Nucleus accumbens (tissue), 56 donors: ENCODE measurements around the gene ZNF260.

Source experiments
- DNase-seq, 56 donors: peaks; one replicate each; lab custom pipeline; 2025; lab: John Stamatoyannopoulos, UW

The ZNF260 gene

GRCh38 chr19:36528194-36528920 lies at the start of gene ZNF260:
TSS of gene ZNF260 (minus strand) at chr19:36528271. CDS start at chr19:36515238, 13,033 bp downstream.
- peak; percentile 80 to 99 (median 96) for DNase-seq

DNA sequence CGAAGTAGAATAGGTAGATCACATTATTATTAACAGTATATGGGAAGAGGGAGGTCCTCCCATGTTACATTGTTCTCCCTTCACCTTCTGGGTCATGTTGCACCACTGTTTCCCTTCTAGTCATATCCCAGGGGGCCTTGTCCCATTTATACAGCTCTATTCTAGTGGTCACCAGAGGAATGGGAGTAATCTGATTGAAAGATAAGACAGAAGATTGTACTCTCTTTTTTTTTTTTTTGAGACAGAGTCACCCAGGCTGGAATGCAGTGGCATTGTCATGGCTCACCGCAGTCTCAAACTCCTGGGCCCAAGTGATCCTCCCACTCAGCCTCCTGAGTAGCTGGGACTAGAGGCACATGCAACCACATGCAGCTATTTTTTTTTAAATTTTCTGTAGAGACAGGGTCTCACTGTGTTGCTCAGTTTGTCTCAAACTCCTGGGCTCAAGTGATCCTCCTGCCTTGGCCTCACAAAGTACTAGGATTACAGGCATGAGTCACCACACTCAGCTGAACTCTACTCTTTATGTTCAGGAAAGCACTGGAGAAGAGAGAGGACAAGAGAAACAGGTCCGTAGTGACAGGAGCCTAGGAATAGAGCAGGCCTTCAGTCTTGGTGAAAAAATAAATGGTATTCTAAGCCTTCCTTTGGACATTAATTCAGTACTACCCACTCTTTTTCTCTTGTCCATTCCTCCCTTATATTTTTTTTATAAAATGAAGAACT lies 49.4 kb upstream of the ZNF260 start:
- DNase-seq = no peak

GRCh38 chr19:36574741-36575140 lies 46.7 kb upstream of the ZNF260 start:
- DNase-seq = no peak

- DNase-seq = peak in 2 of 56 donors; percentile 14 to 28
Measured at GRCh38 chr19:36573895-36574720, 46.0 kb upstream of the ZNF260 start.

DNA sequence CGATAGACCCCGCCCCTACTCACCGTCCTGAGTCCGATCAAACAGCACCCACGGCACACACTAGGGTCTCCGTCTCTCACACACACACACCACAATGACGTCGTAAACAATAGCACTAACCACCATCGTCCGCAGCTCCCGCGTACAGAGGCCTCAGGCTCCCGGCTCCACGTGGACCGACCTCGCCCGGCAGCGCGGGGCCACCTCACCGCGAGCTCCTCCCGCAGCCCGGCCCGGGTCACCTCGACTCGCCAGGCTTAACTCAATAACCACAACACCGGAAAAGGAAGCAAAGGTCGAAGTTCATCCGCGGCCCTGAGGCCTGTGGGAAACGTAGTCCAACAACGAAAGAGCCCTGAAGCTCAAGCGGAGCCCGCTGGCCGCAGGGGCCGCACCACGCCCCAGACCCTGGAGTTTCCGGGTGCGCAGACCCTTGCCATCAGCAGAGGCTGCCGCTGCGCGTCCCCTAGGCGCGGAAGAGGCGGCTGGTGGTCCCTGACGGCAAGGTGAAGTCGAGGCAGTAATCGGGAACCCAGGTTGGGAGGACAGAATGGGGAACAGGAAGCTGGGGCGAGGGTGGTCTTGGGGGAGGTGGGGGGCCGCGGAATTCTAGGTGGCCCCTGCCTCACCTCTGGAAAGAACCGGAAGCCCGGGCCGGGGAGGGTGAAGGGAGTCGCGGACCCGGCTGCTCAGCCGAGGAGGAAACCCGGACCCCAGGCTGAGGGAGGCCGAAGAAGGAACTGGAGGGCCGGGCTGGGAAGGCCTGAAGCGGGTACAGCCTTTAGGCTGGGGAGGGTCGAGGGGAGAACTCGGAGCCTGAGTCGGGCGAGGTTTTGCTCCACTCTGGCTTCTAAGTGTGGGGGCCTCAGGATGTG lies 45.2 kb upstream of the ZNF260 start, which contains the start of gene ZNF529:
TSS of gene ZNF529 (minus strand) at position 273 of the 875 bp plus-strand sequence. CDS start 946 bp downstream, outside the sequence.
- DNase-seq = peak; percentile 35 to 93 (median 80)

- DNase-seq = no peak
Measured at GRCh38 chr19:36572593-36573019, 44.5 kb upstream of the ZNF260 start.

- DNase-seq = no peak
Measured at GRCh38 chr19:36564391-36564790, 36.3 kb upstream of the ZNF260 start.

- DNase-seq = no peak
Measured at GRCh38 chr19:36547001-36547732, 19.1 kb upstream of the ZNF260 start.

DNA sequence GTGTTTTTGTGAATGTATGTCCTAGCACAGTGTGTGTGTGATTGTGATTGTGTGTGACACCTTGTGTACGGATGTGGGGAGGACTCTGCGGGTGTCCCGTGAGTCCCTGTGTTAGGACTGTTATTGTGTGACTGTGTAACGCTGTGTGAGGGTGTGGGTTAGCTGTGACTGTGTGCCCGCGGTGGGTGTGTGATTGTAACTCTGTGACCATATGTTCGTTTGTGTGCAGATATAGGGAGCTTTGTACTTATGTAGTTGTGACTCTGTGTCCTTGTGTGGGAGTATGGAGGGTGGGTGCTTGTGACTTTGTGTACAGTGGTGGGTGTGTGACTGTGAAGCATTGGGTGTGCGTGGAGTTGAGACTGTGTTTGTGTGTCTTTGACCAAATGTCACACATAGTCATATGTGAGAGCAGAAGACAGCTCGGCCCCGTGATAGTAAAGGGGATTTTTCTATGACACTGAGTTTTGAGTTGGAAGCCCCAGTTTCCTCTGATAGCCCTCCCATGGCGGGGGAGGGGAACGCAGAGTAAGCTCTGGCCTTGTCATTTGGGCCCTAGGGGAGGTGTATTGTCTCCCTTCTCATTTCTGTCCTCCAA lies 949 bp upstream of the ZNF260 start:
- DNase-seq = peak in 4 of 56 donors; percentile 0 to 37 (median 18)

GRCh38 chr19:36527873-36528193 lies 238 bp downstream of the ZNF260 start:
- no peak for DNase-seq

- DNase-seq = no peak
Measured at GRCh38 chr19:36527341-36527740, 730 bp downstream of the ZNF260 start.

DNA sequence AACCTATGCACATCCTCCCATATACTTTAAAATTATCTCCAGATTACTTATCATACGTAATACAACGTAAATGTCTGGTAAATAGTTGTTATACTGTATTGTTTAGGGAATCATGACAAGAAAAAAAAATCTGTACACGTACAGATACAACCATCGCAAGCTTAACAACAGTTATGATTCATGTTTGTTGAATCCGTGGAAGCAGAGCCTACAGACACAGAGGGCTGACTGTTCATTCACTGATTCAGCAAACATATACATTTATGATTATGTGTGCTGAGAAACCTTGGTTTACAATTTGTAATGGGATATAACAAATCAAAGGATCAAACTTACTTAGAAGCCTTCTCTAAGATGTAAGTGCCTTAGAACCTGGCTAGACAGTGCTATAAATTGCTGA lies 1.5 kb downstream of the ZNF260 start:
- DNase-seq = no peak

DNA sequence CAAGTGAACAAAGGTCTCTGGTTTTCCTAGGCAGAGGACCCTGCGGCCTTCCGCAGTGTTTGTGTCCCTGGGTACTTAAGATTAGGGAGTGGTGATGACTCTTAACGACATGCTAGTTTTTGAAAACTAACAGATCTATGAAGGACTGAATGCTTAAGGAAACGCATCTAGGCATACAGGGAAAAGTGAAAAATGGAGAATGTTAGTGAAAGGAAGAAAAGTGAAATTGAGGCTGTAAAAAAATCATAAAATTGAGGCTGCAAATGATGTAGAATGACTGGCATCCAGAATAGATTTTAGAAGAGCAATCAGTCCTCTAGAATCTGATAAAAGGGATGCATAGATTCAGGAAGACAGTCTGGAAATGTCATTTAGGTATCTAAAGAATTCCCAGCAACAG lies 3.5 kb downstream of the ZNF260 start:
- DNase-seq = no peak

GRCh38 chr19:36514012-36514612 lies 14.0 kb downstream of the ZNF260 start:
- no peak for DNase-seq

DNA sequence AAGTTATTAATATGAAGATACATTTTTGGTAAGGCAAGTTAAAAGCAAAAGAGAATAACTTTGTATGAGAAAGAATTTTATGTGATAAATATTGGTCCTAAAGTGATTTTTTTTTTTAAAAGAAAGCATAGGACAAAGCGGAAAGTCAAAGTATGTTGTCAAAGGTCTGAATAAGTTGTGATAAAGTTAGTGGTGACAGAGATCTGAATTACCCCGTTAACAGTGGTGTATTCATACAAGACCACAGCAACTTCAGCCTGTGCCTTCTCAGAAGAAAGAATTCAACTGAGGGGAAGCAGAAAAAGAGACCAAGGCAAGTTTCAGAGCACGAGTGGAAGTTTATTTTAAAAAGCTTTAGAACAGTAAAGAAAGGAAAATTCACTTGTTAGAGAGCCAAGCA lies 19.7 kb downstream of the ZNF260 start:
- no peak for DNase-seq

- DNase-seq = no peak
Measured at GRCh38 chr19:36501973-36502372, 26.1 kb downstream of the ZNF260 start.

- DNase-seq = no peak
Measured at GRCh38 chr19:36497001-36497400, 31.1 kb downstream of the ZNF260 start.

GRCh38 chr19:36492689-36493453 lies 35.2 kb downstream of the ZNF260 start:
- peak in 45 of 56 donors; percentile 6 to 76 (median 25) for DNase-seq
